ENCODE data around the gene TRMT5. TPM values are rescaled to one million over a fixed set of nuclear protein-coding genes. Genes with fewer than 3 reads are reported as not detected.

The TRMT5 gene
- total RNA-seq, 1 experiment from 2014 or later = 17.5 TPM

GRCh38 chr14:60989599-60989998 lies 8.7 kb upstream of the TRMT5 start:
- no TSS peak for BruUV-seq (replicated peaks)
- H3K4me1 Mint-ChIP-seq (ENCODE audit: insufficient read depth, unreplicated experiment) = no peaks in the 10 kb centered on the region
- POLR2A ChIA-PET = interaction anchor here (1.6 kb wide), 1 partner anchor 8 kb away, joined by 4 read pairs; no protein-coding TSS in a partner anchor

GRCh38 chr14:60986500-60986899 lies 5.6 kb upstream of the TRMT5 start:
- BruUV-seq (replicated peaks) = no TSS peak
- Mint-ChIP-seq H3K36me3 (ENCODE audit: insufficient read depth, unreplicated experiment) (peaks cover 12% of the 10 kb centered on the region), H3K27me3 (ENCODE audit: insufficient read depth, unreplicated experiment) (no peaks in the 10 kb centered on the region), H3K4me3 (ENCODE audit: unreplicated experiment) (no peak overlapping the region), H3K9me3 (ENCODE audit: unreplicated experiment) (no peaks in the 10 kb centered on the region), H3K4me1 (ENCODE audit: insufficient read depth, unreplicated experiment) (peaks cover 6% of the 10 kb centered on the region), H3K27ac (ENCODE audit: low read depth, unreplicated experiment) (no peak overlapping the region)
- POLR2A ChIA-PET = interaction anchor here (0.6 kb wide), 2 partner anchors 179 to 198 kb away, joined by 3 read pairs; no protein-coding TSS in a partner anchor
- TF ChIP-seq CTCF (IDR thresholded peaks at IDR 0.05; ENCODE audit: unreplicated experiment) = no peak
- no peak for DNase-seq (ENCODE audit: unreplicated experiment)
- CTCF ChIA-PET = interaction anchor here (0.6 kb wide), 1 partner anchor 120 kb away, joined by 3 read pairs; no protein-coding TSS in a partner anchor
- intact Hi-C loops (cut with micrococcal nuclease) = no loop called here

More at GRCh38 chr14:60989599-60989998, 8.7 kb upstream of the TRMT5 start:
- intact Hi-C loops (cut with micrococcal nuclease) = no loop called here
- no peaks in the 10 kb centered on the region for H3K9me3 Mint-ChIP-seq (ENCODE audit: unreplicated experiment)
- no peak for DNase-seq (ENCODE audit: unreplicated experiment)
- H3K27me3 Mint-ChIP-seq (ENCODE audit: insufficient read depth, unreplicated experiment) = no peaks in the 10 kb centered on the region
- no peak overlapping the region for H3K4me3 Mint-ChIP-seq (ENCODE audit: unreplicated experiment)
- H3K36me3 Mint-ChIP-seq (ENCODE audit: insufficient read depth, unreplicated experiment) = peaks cover 24% of the 10 kb centered on the region
- no peak for TF ChIP-seq CTCF (IDR thresholded peaks at IDR 0.05; ENCODE audit: unreplicated experiment)
- CTCF ChIA-PET = interaction anchor here (0.7 to 1.0 kb wide), 2 partner anchors 36 to 412 kb away, joined by 3 read pairs; no protein-coding TSS in a partner anchor
- H3K27ac Mint-ChIP-seq (ENCODE audit: low read depth, unreplicated experiment) = no peak overlapping the region

GRCh38 chr14:60984196-60984595 lies 3.3 kb upstream of the TRMT5 start:
- intact Hi-C loops (cut with micrococcal nuclease) = loop anchor here (5.0 kb wide), 2 partner anchors 198 to 357 kb away; no protein-coding TSS in a partner anchor
- DNase-seq (ENCODE audit: unreplicated experiment) = no peak
- Mint-ChIP-seq H3K4me3 (ENCODE audit: unreplicated experiment) (no peak overlapping the region), H3K4me1 (ENCODE audit: insufficient read depth, unreplicated experiment) (peaks cover 11% of the 10 kb centered on the region), H3K9me3 (ENCODE audit: unreplicated experiment) (no peaks in the 10 kb centered on the region), H3K27me3 (ENCODE audit: insufficient read depth, unreplicated experiment) (no peaks in the 10 kb centered on the region), H3K36me3 (ENCODE audit: insufficient read depth, unreplicated experiment) (peaks cover 7% of the 10 kb centered on the region), H3K27ac (ENCODE audit: low read depth, unreplicated experiment) (no peak overlapping the region)
- ChIA-PET CTCF (interaction anchor here (1.0 to 1.3 kb wide), 2 partner anchors 262 to 359 kb away, joined by 4 to 6 read pairs; no protein-coding TSS in a partner anchor), POLR2A (interaction anchor here (0.6 kb wide), 1 partner anchor 235 kb away, joined by 4 read pairs; no protein-coding TSS in a partner anchor)
- no peak for TF ChIP-seq CTCF (IDR thresholded peaks at IDR 0.05; ENCODE audit: unreplicated experiment)
- BruUV-seq (replicated peaks) = no TSS peak

- Mint-ChIP-seq H3K36me3 (ENCODE audit: insufficient read depth, unreplicated experiment) (peaks cover 17% of the 10 kb centered on the region), H3K9me3 (ENCODE audit: unreplicated experiment) (no peaks in the 10 kb centered on the region), H3K27me3 (ENCODE audit: insufficient read depth, unreplicated experiment) (no peaks in the 10 kb centered on the region), H3K4me1 (ENCODE audit: insufficient read depth, unreplicated experiment) (peaks cover 16% of the 10 kb centered on the region), H3K27ac (ENCODE audit: low read depth, unreplicated experiment) (no peak overlapping the region), H3K4me3 (ENCODE audit: unreplicated experiment) (no peak overlapping the region)
- intact Hi-C loops (cut with micrococcal nuclease) = loop anchor here (2.0 to 5.0 kb wide), 5 partner anchors 200 to 355 kb away; partner anchors contain the start of gene SIX4
- POLR2A ChIA-PET = interaction anchor here (0.6 to 5.1 kb wide), 25 partner anchors 8 to 521 kb away, joined by 3 to 45 read pairs (median 4); partner anchors contain the start of genes MNAT1 and SIX4
- no TSS peak for BruUV-seq (replicated peaks)
- CTCF ChIA-PET = interaction anchor here (0.6 to 1.3 kb wide), 7 partner anchors 10 to 1102 kb away, joined by 3 to 4 read pairs (median 4); no protein-coding TSS in a partner anchor
- DNase-seq (ENCODE audit: unreplicated experiment) = peak; percentile 62
- no peak for TF ChIP-seq CTCF (IDR thresholded peaks at IDR 0.05; ENCODE audit: unreplicated experiment)
Measured at GRCh38 chr14:60981633-60982455, 965 bp upstream of the TRMT5 start.
